HG02642 (cell line): Measurements from ENCODE around the gene ME3.
A peak's percentile ranks its signal among the peaks of the same experiment; 100 is the strongest.
"Not testable (repeated sequence)": the region's sequence is repeated elsewhere in the genome, so short reads cannot be mapped to it uniquely, and the experiment has no call there.

Experiments
- ATAC-seq: cut with Tn5 transposase; IDR thresholded peaks from one replicate; pipeline ENCODE4 v1.9.1; 2021; ENCODE audit warnings: mild to moderate bottlenecking; ENCODE audit not compliant: unreplicated experiment, poor library complexity

The ME3 gene

GRCh38 chr11:86666193-86666592 is 6.2 kb downstream of the ME3 start:
- ATAC-seq, result no peak

GRCh38 chr11:86664930-86665329 is 7.5 kb downstream of the ME3 start:
- ATAC-seq, result no peak

GRCh38 chr11:86663761-86664160 is 8.7 kb downstream of the ME3 start:
- ATAC-seq, result no peak

- no peak for ATAC-seq
Measured at GRCh38 chr11:86663291-86663690, 9.1 kb downstream of the ME3 start.

- ATAC-seq, result no peak
Measured at GRCh38 chr11:86660736-86661135, 11.7 kb downstream of the ME3 start.

GRCh38 chr11:86660088-86660487 is 12.3 kb downstream of the ME3 start:
- no peak for ATAC-seq

GRCh38 chr11:86658534-86658933 is 13.9 kb downstream of the ME3 start:
- ATAC-seq, result no peak

- not testable (repeated sequence) for ATAC-seq
Measured at GRCh38 chr11:86645212-86645611, 27.2 kb downstream of the ME3 start.

GRCh38 chr11:86644291-86644690 is 28.1 kb downstream of the ME3 start:
- no peak for ATAC-seq

GRCh38 chr11:86641537-86642261 is 30.7 kb downstream of the ME3 start:
- ATAC-seq, result no peak

- no peak for ATAC-seq
Measured at GRCh38 chr11:86639137-86639536, 33.3 kb downstream of the ME3 start.

GRCh38 chr11:86638673-86639072 is 33.7 kb downstream of the ME3 start:
- no peak for ATAC-seq

GRCh38 chr11:86637988-86638387 is 34.4 kb downstream of the ME3 start:
- no peak for ATAC-seq

GRCh38 chr11:86636275-86636674 is 36.1 kb downstream of the ME3 start:
- ATAC-seq, result no peak

- no peak for ATAC-seq
Measured at GRCh38 chr11:86632499-86633269, 39.7 kb downstream of the ME3 start.

- ATAC-seq, result no peak
Measured at GRCh38 chr11:86630229-86630981, 42.0 kb downstream of the ME3 start.

- ATAC-seq, result no peak
Measured at GRCh38 chr11:86629045-86629706, 43.2 kb downstream of the ME3 start.

GRCh38 chr11:86627776-86628455 is 44.5 kb downstream of the ME3 start:
- no peak for ATAC-seq

- ATAC-seq, result no peak
Measured at GRCh38 chr11:86625981-86626380, 46.4 kb downstream of the ME3 start.

GRCh38 chr11:86625544-86625943 is 46.9 kb downstream of the ME3 start:
- ATAC-seq, result peak; percentile 65
